Pons (tissue), 1 donor: ENCODE results near the gene C16orf86.

Source experiments
- DNase-seq: peaks from one replicate; pipeline ENCODE4 v3.0.0-alpha.2; 2016; ENCODE audit warnings: low spot score

C16orf86 gene

GRCh38 chr16:67667453-67667816 is 821 bp downstream of the C16orf86 start:
- DNase-seq, result no peak

- DNase-seq, result peak; percentile 88
These were observed 1.3 kb downstream of the C16orf86 start for GRCh38 chr16:67667817-67668494.

GRCh38 chr16:67668495-67669157 is 2.0 kb downstream of the C16orf86 start:
- no peak for DNase-seq

GRCh38 chr16:67669499-67670101 is 3.0 kb downstream of the C16orf86 start:
- DNase-seq, result no peak

GRCh38 chr16:67672306-67672705 is 5.7 kb downstream of the C16orf86 start:
- DNase-seq, result no peak

GRCh38 chr16:67672739-67673662 is 6.4 kb downstream of the C16orf86 start:
- peak; percentile 75 for DNase-seq

- peak; percentile 74 for DNase-seq
These were observed 7.3 kb downstream of the C16orf86 start for GRCh38 chr16:67673712-67674580.

GRCh38 chr16:67674851-67675578 is 8.4 kb downstream of the C16orf86 start:
- no peak for DNase-seq

- DNase-seq, result no peak
These were observed 8.9 kb downstream of the C16orf86 start for GRCh38 chr16:67675579-67675935.

- no peak for DNase-seq
These were observed 9.4 kb downstream of the C16orf86 start for GRCh38 chr16:67675999-67676398.

- no peak for DNase-seq
These were observed 9.9 kb downstream of the C16orf86 start for GRCh38 chr16:67676516-67676915.

GRCh38 chr16:67676939-67677338 is 10.3 kb downstream of the C16orf86 start:
- DNase-seq, result no peak

GRCh38 chr16:67677712-67678111 is 11.1 kb downstream of the C16orf86 start:
- no peak for DNase-seq

GRCh38 chr16:67678354-67679023 is 11.9 kb downstream of the C16orf86 start:
- no peak for DNase-seq

GRCh38 chr16:67679935-67680897 is 13.6 kb downstream of the C16orf86 start:
- DNase-seq, result no peak

GRCh38 chr16:67683767-67684166 is 17.2 kb downstream of the C16orf86 start:
- DNase-seq, result no peak

GRCh38 chr16:67685388-67686112 is 18.9 kb downstream of the C16orf86 start:
- DNase-seq, result no peak
